HG03060 (cell line): ENCODE data around the gene MRNIP.

ENCODE experiments used
- ATAC-seq: cut with Tn5 transposase; IDR thresholded peaks from one replicate; pipeline ENCODE4 v1.9.1; 2021; ENCODE audit warnings: low read depth, moderate number of reproducible peaks; ENCODE audit not compliant: unreplicated experiment

Gene MRNIP

GRCh38 chr5:179806250-179807048 lies 52.2 kb downstream of the MRNIP start, which contains the start of gene MGAT4B:
Gene MGAT4B (minus strand): TSS chr5:179806866. CDS start chr5:179806583, 283 bp downstream.
- no peak for ATAC-seq

GRCh38 chr5:179805529-179806249 lies 52.9 kb downstream of the MRNIP start:
- ATAC-seq, result no peak

- no peak for ATAC-seq
Observed at GRCh38 chr5:179805070-179805528, 53.5 kb downstream of the MRNIP start.

DNA sequence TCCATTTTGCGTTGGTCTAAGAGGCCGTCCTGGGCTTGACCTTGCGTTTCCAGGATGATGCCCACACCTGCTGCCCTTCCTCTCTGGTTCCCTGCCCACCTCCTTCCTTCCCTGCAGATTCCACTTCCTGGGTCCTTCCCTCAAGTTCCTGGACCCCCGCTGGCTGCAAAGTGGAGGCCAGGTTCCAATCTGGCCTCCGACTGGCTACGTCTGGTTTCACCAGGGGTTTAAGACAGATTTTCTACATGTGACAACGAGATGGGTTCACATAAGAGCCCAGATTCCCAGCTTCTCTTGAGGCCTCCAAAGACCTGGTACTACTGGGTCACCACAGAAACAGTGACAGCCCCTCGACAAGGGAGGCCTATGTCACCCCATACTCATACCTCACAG lies 54.1 kb downstream of the MRNIP start:
- ATAC-seq, result no peak

- ATAC-seq, result no peak
Observed at GRCh38 chr5:179803651-179804554, 54.7 kb downstream of the MRNIP start.

DNA sequence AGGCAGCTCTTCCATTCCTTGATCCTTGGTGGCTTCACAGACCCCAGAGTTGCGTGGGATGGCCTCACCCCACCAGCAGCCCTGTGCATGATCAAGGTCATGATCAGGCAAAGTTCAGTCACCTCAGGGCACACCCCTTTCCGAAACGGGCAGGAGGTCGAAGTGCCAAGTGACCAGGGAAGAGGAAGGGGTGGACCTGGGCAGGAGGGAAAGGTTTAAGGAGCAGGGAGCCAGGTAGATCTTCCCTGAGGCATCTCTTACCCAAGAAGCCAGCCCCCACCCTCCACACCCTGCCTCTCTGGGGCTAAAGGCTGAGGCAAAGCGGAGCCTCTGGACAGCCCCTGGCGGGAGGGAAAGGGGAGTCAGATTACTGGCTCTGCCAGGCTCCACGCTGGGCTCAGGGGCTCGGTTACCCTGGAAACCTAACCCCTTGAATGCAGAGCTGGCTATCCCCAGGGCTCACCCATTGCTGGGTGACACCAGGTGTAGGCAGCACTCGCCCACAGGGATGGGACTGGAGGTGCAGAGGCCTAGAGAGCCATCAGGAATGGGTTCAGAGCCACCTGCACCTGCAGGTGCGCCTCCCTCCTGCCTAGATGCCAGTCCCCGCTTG lies 55.6 kb downstream of the MRNIP start:
- ATAC-seq, result no peak

GRCh38 chr5:179802207-179802883 lies 56.3 kb downstream of the MRNIP start:
- no peak for ATAC-seq

GRCh38 chr5:179801304-179802206 lies 57.1 kb downstream of the MRNIP start:
- ATAC-seq, result no peak

DNA sequence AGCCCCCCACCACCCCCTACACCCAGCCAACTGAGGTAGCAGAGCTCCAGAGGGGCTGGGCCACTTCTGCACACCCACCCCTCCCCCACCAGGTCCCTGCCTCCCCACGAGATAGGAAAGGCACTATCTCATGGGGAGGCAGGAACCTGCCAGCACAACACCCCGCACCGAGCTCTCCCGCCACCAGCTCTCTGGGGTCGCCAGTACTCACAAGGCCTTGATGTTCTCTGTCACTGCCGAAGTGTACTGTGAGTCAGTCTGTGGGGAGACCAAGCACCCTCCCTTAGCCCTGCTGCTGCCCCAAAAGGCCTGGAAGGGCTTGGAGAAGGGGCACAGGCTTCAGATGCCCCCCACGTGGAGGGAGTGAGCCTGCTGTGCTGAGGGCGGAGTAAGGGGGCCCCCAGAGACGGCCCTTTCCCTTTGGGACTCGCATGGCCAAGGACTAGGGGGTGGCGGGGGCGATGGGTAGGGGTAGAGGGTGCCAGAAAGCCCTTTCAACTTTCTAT lies 57.9 kb downstream of the MRNIP start:
- no peak for ATAC-seq

DNA sequence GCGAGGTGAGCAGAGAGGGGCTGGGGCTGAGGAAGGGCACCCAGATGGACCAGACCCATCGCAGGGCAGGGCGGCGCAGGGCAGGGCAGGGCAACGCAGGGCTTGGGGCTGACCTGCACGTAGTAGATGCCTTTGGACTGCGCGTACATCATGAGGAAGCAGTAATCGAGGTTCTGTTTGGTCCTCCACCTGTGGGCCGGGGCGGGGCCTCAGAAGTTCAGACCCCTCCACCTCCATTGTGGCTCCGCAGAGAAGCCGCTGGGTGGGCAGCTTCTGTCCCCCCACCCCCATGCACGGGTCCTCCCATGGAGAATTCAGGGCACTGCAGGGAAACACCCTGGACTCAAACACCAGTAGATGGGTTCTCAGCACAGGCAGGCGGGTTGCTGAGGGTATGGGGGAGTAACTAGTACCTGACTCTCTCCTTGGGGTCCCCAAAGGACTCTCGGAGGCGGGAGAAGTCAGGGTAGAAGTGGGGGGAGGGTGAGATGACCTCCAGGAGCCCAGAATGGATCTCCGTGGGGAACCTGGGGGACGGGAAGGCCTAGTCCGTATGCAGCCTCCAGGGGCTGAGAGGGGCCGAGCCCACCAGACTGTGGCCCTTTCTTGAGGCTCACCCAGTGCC lies 58.4 kb downstream of the MRNIP start:
- no peak for ATAC-seq

DNA sequence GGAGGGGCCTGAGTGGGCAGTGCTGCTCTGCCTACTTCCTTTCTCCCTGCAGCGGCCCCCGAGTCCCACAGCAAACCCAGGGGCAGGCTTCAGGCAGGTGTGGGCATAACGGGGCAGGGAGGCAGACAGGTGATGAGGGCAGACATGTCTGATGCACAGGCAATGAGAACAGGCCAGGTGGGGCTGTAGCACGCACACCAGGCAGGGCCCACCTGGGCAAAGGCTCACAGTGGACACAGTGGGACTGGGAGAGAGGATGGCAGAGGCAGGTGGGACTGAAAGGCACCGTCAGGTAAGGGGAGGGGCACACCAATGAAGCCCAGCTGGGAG lies 59.0 kb downstream of the MRNIP start:
- no peak for ATAC-seq

GRCh38 chr5:179798771-179799643 lies 59.6 kb downstream of the MRNIP start:
- ATAC-seq, result no peak

DNA sequence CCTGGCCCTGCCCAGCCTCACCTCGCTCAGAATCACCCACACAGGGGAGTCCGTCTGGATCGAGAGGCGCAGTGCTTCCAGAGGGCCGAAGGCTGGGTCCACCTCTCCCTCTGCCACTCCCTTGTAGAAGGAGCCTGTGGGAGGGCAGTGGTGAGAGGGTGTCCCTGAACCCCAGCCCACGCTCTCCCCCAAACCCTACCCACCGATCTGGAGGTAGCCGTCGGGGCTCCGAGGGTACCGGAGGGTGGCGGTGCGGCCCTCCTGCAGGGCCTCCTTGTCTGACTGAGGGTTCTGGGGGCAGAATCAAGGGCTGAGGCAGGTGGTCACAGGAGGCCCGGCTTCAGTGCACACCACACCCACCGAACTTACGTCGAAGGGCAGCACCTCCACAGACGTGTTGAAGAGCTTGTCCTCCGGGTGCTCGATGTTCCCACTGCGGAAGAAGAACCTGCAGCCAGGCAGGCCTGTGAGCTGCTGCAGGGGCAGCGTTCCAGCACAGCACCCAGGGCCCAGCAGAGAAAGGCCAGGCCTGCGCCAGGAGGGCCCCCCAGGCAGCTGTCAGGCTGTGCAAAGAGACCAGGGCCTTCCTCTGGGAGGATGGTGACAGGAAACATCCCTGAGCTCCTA lies 60.4 kb downstream of the MRNIP start:
- ATAC-seq, result no peak

- no peak for ATAC-seq
Observed at GRCh38 chr5:179797741-179798140, 60.9 kb downstream of the MRNIP start.

GRCh38 chr5:179796877-179797608 lies 61.6 kb downstream of the MRNIP start:
- no peak for ATAC-seq
